ENCODE results near the gene ELMOD3.
"Not testable (repeated sequence)": the region's sequence is repeated elsewhere in the genome, so short reads cannot be mapped to it uniquely, and the experiment has no call there.

ELMOD3 gene

GRCh38 chr2:85429213-85429923, 74.8 kb downstream of the ELMOD3 start:
- DNase-seq: no peak

DNA sequence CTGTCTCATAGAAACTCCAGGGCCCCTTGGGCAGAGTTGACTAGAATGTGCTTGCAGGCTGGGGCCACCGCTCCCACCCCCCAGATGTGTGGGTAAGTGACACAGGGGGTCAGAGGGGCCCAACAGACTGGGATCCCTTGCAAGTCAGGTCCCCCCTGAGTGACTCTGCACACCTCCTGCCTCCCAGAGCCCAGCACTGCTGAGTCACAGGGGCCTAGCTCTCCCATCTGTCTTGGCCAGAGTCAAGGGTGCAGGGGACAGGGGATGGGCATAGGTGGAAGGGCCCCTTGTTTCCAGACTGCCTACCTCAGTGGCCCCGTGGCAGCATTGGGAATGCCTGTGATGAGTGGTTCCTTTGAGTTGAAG, 75.3 kb downstream of the ELMOD3 start:
- no peak for DNase-seq

DNA sequence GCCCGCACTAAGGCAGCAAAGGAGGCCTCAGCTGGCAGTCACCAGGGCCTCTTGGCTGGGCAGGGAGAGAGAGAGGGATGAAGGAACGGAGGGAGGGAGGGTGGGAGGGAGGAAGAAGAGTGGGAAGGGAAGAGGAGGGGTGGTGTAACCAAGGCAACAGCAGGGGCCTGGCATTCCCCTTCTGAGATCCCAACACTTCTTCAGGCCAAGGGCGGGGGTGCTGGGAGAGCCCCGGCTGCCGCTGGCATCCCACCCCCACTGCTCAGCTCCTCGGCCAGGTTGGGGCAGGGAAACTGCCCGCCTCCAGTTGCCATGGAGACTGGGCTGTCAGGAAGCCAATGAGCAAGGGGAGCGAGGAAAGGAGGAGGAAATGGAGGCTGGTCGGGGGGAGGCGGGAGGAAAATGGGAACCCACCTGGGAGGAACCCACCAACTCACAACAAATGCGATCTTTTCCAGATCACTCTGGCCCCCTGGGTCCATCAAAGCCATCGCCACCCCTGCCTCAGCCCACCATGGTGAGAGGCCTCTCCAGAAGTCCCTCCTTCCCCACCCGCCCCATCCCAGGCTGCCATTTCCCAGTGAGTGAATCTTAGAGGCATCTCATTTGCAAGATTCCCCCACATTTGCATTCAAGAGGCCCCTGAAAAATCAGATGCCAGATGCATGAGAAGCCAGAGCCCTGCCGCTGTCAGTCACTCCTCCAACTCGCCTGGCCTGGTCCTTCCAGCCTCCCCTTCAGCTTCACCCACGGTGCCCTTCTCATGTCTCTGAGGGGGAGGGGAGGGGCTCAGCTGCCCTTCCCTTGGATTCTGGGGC, 76.4 kb downstream of the ELMOD3 start:
- DNase-seq: no peak

- no peak for DNase-seq
These were observed 77.1 kb downstream of the ELMOD3 start for GRCh38 chr2:85431570-85432205.

- peak; percentile 82 for DNase-seq
These were observed 79.0 kb downstream of the ELMOD3 start for GRCh38 chr2:85433511-85434089.

DNA sequence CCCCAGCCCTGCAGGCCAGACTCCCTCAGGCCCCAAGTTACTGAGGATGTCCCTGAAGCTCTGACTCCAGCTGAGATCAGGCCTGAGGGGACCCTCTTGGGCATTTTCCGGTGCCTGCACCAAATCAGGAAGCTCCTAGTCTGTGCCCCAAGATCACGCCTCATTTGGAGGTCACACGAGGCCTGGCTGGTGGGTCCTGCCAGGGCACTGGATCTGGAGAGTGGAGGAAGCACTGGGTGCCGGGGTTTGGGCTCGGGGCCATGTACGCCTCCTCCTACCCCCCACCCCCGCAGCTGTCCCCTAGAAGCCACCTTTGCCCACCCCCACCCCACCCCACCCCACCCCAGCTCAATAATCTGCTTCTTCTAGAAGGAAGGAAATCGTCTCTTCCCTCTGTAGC, 80.1 kb downstream of the ELMOD3 start:
- no peak for DNase-seq

DNA sequence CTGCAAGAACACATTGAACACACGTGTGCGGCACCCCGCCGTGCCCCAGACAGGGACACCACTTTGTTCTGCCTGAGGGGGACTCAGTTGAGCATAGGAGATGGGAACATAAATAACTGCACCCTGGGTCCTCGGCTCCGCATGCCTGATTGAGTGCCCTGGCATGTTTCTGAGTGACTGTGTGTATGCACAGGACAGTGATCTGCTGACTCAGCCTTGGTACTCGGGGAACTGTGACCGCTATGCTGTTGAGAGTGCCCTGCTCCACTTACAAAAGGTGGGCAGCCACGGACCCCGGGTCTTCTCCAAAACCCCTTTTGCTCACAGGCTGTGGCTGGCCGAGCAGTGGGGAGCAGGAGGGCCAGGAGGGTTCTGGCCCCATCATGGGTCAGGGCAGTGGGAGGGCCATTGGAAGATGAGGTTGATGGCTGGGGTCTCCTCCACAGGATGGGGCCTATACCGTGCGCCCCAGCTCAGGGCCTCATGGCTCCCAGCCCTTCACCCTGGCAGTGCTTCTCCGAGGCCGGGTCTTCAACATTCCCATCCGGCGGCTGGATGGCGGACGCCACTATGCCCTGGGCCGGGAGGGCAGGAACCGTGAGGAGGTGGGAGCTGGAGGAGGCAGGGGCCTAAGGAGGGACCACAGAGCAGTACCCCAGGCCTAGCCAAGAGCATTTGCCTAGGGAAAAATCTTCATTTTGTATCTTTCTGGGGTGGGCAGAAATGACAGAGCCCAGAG, 80.8 kb downstream of the ELMOD3 start:
- no peak for DNase-seq

DNA sequence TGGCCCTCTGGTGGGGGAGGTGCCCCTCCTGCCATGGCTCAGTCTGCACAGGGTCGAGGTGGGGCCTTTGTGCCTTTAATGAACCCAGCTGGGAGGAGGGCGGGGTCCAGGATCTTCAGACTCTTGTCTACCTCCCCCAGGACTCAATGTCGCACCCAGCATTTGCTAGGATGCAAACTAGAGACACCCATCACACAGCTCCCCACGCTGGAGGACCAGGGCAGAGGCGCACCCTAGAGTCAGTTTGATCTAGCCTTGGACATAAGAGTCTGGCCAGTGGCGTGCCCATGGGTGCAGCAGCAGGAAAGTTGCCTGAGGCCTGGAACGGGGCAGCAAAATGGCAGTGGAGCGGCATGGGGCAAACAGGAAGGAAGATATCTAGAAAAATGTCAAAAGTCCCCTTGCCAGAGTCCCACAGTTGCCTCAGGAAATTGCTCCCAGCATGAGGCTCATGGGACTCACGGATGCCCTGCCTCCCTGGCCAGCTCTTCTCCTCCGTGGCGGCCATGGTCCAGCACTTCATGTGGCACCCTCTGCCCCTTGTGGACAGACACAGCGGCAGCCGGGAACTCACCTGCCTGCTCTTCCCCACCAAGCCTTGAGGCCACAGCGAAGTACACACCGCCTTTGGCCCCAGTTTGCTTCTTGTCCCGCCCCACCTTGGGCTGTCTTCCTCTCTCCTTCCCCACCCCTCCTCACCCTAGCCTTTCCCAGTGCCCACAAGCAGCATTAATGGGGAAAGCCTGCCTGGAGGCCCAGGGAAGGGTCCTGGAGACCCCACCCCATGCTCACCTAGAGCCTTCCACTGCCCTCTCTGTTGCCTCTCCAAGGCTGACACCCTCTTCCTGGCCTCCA, 81.6 kb downstream of the ELMOD3 start:
- peak; percentile 38 for DNase-seq

DNA sequence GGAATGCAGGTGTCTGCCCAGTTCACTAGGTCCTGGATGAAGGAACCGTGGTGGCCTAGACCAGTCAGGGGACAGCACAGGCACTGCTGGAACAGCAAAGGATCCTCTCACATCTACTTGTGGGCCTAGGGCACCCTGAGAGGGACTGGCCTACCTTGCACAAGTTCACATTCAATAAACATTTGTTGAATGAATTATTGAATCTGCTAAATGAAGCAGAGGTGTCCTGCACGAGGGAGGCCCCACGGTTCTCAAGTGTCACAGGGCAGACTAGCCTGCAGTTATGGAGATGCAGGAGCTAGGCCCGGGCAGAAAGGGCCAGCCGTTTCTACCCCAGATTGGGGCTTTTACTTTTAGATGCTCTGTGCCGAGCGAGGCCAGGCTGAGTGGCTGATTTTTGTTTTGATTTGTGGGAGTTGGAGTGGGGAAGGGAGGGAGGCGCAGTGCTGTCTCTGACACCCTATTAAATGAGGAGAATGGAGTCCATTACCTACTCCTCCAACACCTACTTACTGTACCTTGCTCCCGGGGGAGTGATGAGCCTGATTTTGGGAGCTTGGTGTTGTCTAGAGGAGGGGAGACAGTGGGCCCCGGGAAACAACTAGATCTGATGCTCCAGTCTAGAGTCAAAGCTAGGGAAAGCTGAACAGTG, 82.4 kb downstream of the ELMOD3 start:
- DNase-seq: no peak

GRCh38 chr2:85437488-85438200, 83.1 kb downstream of the ELMOD3 start:
- DNase-seq: peak; percentile 97

DNA sequence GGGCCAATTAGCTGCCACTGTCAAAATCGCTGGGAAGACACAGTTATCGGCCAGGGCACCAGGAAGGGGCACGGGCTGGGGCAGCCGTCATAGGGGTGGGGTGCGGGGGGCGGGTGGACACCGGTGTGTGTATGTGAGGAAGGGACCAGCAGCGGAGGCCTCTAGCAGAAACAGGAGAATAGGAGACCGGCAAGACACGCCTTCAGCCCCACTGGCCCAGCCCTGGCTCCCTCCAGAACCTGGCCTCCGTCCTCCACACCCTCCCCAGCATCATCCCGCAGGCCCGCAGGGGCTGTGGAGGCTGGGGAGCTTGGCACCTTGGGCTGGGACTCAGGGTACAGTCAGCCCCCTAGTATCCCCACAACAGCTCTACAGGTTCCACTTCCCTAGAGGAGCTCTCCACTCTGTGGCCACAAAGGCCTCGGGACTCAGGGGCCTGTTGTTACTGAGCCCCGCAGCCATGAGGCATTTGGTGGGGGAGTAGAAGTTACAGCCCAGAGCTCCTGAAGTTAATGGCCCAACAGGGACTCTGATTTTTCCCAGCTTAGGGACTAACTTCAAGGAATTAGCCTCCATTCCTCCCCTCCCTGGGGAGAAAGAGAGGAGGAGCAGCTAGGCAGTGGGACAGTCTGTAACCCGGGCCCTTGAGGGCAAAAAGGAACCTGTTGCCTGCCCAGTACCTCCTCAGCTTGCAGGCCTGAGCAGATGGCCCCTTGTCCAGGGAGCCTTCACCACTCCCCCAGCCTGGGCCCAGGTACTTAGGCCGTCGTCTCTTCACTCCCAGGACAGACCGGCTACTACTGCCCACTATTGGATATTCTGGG, 83.8 kb downstream of the ELMOD3 start:
- DNase-seq: peak; percentile 68

GRCh38 chr2:85439025-85439472, 84.5 kb downstream of the ELMOD3 start:
- DNase-seq: no peak

DNA sequence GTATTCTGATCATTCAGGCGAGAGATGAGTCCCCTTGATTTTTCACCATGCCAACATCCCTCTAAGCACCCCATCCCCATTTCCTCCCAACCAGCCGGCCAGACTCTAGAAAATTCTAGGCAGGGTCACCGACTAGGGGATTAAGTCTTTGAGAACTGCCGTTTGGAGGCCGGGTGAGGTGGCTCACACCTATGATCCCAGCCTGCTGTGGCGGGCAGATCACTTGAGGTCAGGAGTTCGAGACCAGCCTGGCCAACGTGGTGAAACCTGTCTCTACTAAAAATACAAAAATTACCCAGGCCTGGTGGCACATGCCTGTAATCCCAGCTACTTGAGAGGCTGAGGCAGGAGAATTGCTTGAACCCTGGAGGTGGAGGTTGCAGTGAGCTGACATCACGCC, 85.0 kb downstream of the ELMOD3 start:
- DNase-seq: not testable (repeated sequence)

GRCh38 chr2:85439986-85440385, 85.4 kb downstream of the ELMOD3 start:
- no peak for DNase-seq

GRCh38 chr2:85440729-85441128, 86.2 kb downstream of the ELMOD3 start:
- DNase-seq: no peak
